Measurements from ENCODE around the gene RPAP3.

GRCh38 chr12:47744778-47745436, 39.1 kb upstream of the RPAP3 start:
- TF ChIP-seq CTCF (IDR thresholded peaks at IDR 0.05) (no peak), POLR2A (IDR thresholded peaks at IDR 0.05) (no peak)
